GM20000 (cell line): ENCODE measurements around the gene TRAF3IP1.
"Not testable (repeated sequence)": the region's sequence is repeated elsewhere in the genome, so short reads cannot be mapped to it uniquely, and the experiment has no call there.

Experiments used
- DNase-seq: peaks from one replicate; pipeline ENCODE4 v3.0.0; 2012; ENCODE audit warnings: low spot score
- CTCF ChIP-seq: IDR thresholded peaks from 2 replicates; pipeline ENCODE4 v1.5.1; 2012; ENCODE audit warnings: mild to moderate bottlenecking, control low read depth; ENCODE audit errors: extremely low read depth, missing control alignments

TRAF3IP1 gene

GRCh38 chr2:238305092-238305862, 15.0 kb upstream of the TRAF3IP1 start:
- TF ChIP-seq CTCF: no peak
- DNase-seq: no peak

- no peak for DNase-seq
- TF ChIP-seq CTCF: no peak
Measured at GRCh38 chr2:238305965-238306671, 14.2 kb upstream of the TRAF3IP1 start.

GRCh38 chr2:238306672-238306998, 13.7 kb upstream of the TRAF3IP1 start:
- TF ChIP-seq CTCF: no peak
- no peak for DNase-seq

GRCh38 chr2:238308177-238308576, 12.1 kb upstream of the TRAF3IP1 start:
- no peak for DNase-seq
- TF ChIP-seq CTCF: peak; percentile 15

- DNase-seq: not testable (repeated sequence)
Measured at GRCh38 chr2:238310721-238311120, 9.6 kb upstream of the TRAF3IP1 start.

- DNase-seq: no peak
- no peak for TF ChIP-seq CTCF
Measured at GRCh38 chr2:238313289-238313990, 6.9 kb upstream of the TRAF3IP1 start.

GRCh38 chr2:238313991-238314350, 6.3 kb upstream of the TRAF3IP1 start:
- TF ChIP-seq CTCF: no peak
- no peak for DNase-seq
